Upper lobe of left lung (tissue), 6 donors: Measurements from ENCODE around the gene FGGY. TPM values are rescaled to one million over a fixed set of nuclear protein-coding genes. Genes with fewer than 3 reads are reported as not detected.
A peak's percentile ranks its signal among the peaks of the same experiment; 100 is the strongest.

ENCODE experiments used
- ATAC-seq, 2 donors: fragments of 200-7000 bp; cut with Tn5 transposase; one replicate each; pipeline ENCODE4 v1.9.1; 2022; ENCODE audit warnings: mild to moderate bottlenecking in 2 of 2, moderate library complexity in 2 of 2; ENCODE audit not compliant: low FRiP score in 2 of 2
- DNase-seq, 2 donors: peaks; one replicate each; pipeline ENCODE4 v3.0.0-alpha.2; 2019 to 2020
- H3K27ac ChIP-seq, 4 donors: fragments of 200-600 bp; sonication (generic); one replicate each; pipeline ENCODE4 v1.5.1; 2016 to 2019
- H3K27me3 ChIP-seq, 4 donors: fragments of 200-600 bp; sonication (generic); one replicate each; pipeline ENCODE4 v1.5.1; 2017 to 2019
- H3K36me3 ChIP-seq, 4 donors: fragments of 200-600 bp; sonication (generic); one replicate each; pipeline ENCODE4 v1.5.1; 2016 to 2019
- H3K4me1 ChIP-seq, 4 donors: fragments of 200-600 bp; sonication (generic); one replicate each; pipeline ENCODE4 v1.5.1; 2018 to 2019
- H3K4me3 ChIP-seq, 4 donors: fragments of 200-600 bp; sonication (generic); one replicate each; pipeline ENCODE4 v1.5.1; 2017 to 2019; ENCODE audit warnings: mild to moderate bottlenecking in 2 of 4, moderate library complexity in 1 of 4
- H3K9me3 ChIP-seq, 4 donors: fragments of 200-600 bp; sonication (generic); one replicate each; pipeline ENCODE4 v1.5.1; 2018 to 2019
- EP300 ChIP-seq, 4 donors: sonication (generic); formaldehyde crosslinking; IDR thresholded peaks; one replicate each; pipeline ENCODE4 v1.5.1; 2017; ENCODE audit warnings: antibody characterized with exemption in 4 of 4, control low read depth in 2 of 4
- POLR2A ChIP-seq, 4 donors: fragments of 450-650 bp; IDR thresholded peaks; one replicate each; pipeline ENCODE4 v1.5.1; 2016 to 2017; ENCODE audit warnings: antibody characterized with exemption in 4 of 4, mild to moderate bottlenecking in 2 of 4
- POLR2AphosphoS5 ChIP-seq, 2 donors: sonication (generic); formaldehyde crosslinking; IDR thresholded peaks; one replicate each; pipeline ENCODE4 v1.5.1; 2017; ENCODE audit warnings: antibody characterized with exemption in 2 of 2
- WGBS, 2 donors: methylation state at CpG; one replicate each; pipeline ENCODE4 v1.1.5; 2017 to 2018; 5-methylcytosine and 5-hydroxymethylcytosine counted together
- total RNA-seq, 6 donors: library from RNA; depleted of rRNA in 4 of 6; stranded (reverse); fragments of >200 nt in 4 of 6; gene quantifications; one replicate each; pipeline versions ENCODE4 v1.1.0 to v1.2.1, GENCODE V29; 2016 to 2021
- TF ChIP-seq, protein P1 (sequence below), 6 experiments: fragments of 450-650 bp in 4 of 6; fragments of 200-600 bp in 2 of 6; sonication (generic) in 2 of 6; IDR thresholded peaks; one replicate each; pipeline ENCODE4 v1.5.1; 2016 to 2019; ENCODE audit warnings: antibody characterized with exemption in 6 of 6
- donor health status: DM: no; HTN: no; CAD: no; lungs with moderate emphysema.
- donor health status: DM: no; HTN: yes; CAD: no; lungs with severe emphysema.

The FGGY gene
- total RNA-seq, 6 donors from 2014 or later, result 11.8 to 51.3 (median 22.6) TPM

DNA sequence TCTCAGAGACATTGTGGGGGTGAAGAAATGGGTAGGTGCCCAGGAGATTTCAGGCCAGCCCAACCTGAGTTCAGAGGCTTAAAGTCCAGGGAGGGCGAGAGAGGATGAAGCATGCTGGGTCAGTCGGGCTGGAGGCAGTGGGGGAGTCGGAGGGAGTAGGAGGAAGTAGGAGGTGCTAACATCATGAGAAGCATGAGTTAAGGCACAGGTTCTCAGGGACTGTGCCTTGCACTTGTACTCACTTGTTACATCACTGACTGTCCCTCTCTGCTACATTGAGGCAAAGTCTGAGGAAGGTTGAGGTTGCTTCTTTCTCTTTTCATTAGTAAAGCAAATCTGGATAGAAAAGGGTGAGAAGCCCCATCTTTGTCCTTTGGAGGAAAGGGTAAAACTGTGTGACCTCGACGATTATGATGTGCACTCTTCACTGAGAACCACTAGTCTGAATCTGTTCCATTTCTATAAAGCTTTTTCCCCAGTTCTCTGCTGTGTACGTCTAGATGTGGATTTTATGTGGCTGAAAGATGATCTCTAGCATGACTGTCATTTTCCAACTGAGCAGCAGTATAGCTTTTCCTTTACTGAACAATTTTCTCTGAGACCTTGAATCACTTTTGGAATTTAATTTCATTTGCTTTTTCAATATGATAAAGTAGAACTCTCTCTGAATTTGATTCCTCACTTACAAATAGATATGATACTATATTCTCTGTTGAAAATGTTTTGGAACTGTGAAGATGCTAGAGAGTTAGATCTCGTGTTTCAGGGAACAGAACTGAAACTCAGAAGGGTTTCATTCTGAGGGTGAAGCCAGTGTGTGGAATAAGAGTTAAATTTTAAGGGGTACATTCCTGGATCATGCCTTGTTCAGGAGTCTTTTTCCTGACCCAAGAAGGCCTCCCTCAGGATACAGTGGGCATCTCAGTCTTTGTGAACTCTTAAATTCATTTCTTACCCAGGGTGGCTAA, 94.6 kb downstream of the FGGY start:
- WGBS, 2 donors, result 76 to 78% methylated on average over 7 of the region's 7 CpGs
- ATAC-seq (peak in 1 of 2 donors; percentile 34), DNase-seq (no peak)
- Histone ChIP-seq H3K36me3 (no peaks in the 10 kb centered on the region), H3K27ac (no peak overlapping the region), H3K9me3 (no peaks in the 10 kb centered on the region), H3K4me3 (no peak overlapping the region), H3K27me3 (no peaks in the 10 kb centered on the region), H3K4me1 (peaks cover 0 to 7% (median 3%) of the 10 kb centered on the region in 4 donors)
- no peak for TF ChIP-seq POLR2AphosphoS5 (IDR thresholded peaks at IDR 0.05)
- TF ChIP-seq, protein P1, sequence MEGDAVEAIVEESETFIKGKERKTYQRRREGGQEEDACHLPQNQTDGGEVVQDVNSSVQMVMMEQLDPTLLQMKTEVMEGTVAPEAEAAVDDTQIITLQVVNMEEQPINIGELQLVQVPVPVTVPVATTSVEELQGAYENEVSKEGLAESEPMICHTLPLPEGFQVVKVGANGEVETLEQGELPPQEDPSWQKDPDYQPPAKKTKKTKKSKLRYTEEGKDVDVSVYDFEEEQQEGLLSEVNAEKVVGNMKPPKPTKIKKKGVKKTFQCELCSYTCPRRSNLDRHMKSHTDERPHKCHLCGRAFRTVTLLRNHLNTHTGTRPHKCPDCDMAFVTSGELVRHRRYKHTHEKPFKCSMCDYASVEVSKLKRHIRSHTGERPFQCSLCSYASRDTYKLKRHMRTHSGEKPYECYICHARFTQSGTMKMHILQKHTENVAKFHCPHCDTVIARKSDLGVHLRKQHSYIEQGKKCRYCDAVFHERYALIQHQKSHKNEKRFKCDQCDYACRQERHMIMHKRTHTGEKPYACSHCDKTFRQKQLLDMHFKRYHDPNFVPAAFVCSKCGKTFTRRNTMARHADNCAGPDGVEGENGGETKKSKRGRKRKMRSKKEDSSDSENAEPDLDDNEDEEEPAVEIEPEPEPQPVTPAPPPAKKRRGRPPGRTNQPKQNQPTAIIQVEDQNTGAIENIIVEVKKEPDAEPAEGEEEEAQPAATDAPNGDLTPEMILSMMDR (IDR thresholded peaks at IDR 0.05), result no peak
- TF ChIP-seq EP300 (IDR thresholded peaks at IDR 0.05), result no peak
- TF ChIP-seq POLR2A (IDR thresholded peaks at IDR 0.05), result no peak

GRCh38 chr1:59393211-59394180, 96.6 kb downstream of the FGGY start:
- Histone ChIP-seq H3K36me3 (no peaks in the 10 kb centered on the region), H3K4me3 (no peak overlapping the region), H3K27me3 (no peaks in the 10 kb centered on the region), H3K4me1 (peaks cover 0 to 7% (median 3%) of the 10 kb centered on the region in 4 donors), H3K27ac (peak overlapping the region; percentile 62 to 76 (median 68)), H3K9me3 (no peaks in the 10 kb centered on the region)
- ATAC-seq (peak; percentile 72 to 89), DNase-seq (peak in 1 of 2 donors; percentile 57)
- TF ChIP-seq POLR2A (IDR thresholded peaks at IDR 0.05) (no peak), POLR2AphosphoS5 (IDR thresholded peaks at IDR 0.05) (peak in 1 of 2 donors; percentile 16), EP300 (IDR thresholded peaks at IDR 0.05) (no peak)
- TF ChIP-seq, protein P1 (IDR thresholded peaks at IDR 0.05), result no peak
- 49 to 60% methylated on average over 7 of the region's 7 CpGs for WGBS, 2 donors

DNA sequence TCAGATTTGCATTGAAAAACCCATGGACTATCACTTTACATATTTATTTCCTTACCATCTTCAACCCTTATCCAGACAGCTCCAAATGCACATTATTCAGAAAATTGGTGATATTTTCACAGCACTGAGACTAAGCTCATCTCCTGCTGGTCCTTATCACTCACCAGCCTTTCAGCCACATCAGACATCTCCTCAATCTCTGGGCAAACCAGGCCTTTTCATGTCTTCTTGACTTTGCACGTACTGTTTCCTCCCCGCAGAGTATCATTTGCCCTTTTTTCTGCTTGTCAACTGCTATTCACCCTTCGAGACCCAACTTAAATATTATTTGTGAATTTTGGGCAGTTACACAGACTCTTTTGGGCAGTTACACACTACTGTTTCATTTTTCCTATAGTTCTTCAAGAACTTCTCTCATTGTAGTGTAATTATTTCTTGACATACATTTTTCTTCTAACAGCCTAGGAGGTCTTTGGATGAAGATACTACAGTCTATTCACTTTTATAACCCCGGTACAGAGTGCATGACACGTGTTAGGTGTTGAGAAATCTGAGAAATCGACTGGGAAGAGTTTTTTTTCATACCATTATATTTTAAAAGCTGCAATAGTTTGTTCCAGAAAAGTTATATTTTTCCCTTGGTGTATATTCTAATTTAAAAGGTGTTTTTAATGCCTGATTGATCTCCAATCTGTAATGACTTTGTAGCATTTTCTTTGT, 98.0 kb downstream of the FGGY start:
- no peak for DNase-seq
- 85% methylated on average over 6 of the region's 6 CpGs for WGBS, 2 donors
- H3K27ac ChIP-seq, result no peak overlapping the region
- H3K36me3 ChIP-seq, result no peaks in the 10 kb centered on the region
- no peak for TF ChIP-seq POLR2AphosphoS5 (IDR thresholded peaks at IDR 0.05)
- TF ChIP-seq POLR2A (IDR thresholded peaks at IDR 0.05), result no peak
- TF ChIP-seq, protein P1 (IDR thresholded peaks at IDR 0.05), result no peak
- no peak for TF ChIP-seq EP300 (IDR thresholded peaks at IDR 0.05)
- H3K4me3 ChIP-seq, result no peak overlapping the region
- peaks cover 0 to 7% (median 3%) of the 10 kb centered on the region in 4 donors for H3K4me1 ChIP-seq
- no peaks in the 10 kb centered on the region for H3K27me3 ChIP-seq
- ATAC-seq, result no peak
- H3K9me3 ChIP-seq, result no peaks in the 10 kb centered on the region

- Histone ChIP-seq H3K4me3 (no peak overlapping the region), H3K4me1 (peaks cover 0 to 7% (median 2%) of the 10 kb centered on the region in 4 donors), H3K9me3 (no peaks in the 10 kb centered on the region), H3K27me3 (no peaks in the 10 kb centered on the region), H3K36me3 (no peaks in the 10 kb centered on the region), H3K27ac (no peak overlapping the region)
- ATAC-seq, result no peak
- 92 to 95% methylated on average over 1 of the region's 1 CpG for WGBS, 2 donors
- TF ChIP-seq EP300 (IDR thresholded peaks at IDR 0.05), result no peak
- no peak for TF ChIP-seq POLR2AphosphoS5 (IDR thresholded peaks at IDR 0.05)
- TF ChIP-seq POLR2A (IDR thresholded peaks at IDR 0.05), result no peak
- TF ChIP-seq, protein P1 (IDR thresholded peaks at IDR 0.05), result no peak
- no peak for DNase-seq
These were observed 99.5 kb downstream of the FGGY start for GRCh38 chr1:59396387-59396786.
